DMS153 treated with DMSO at 0.1 percent for 48 hours (cell line): Measurements from ENCODE around the gene NFU1.
"Not testable (repeated sequence)": the region's sequence is repeated elsewhere in the genome, so short reads cannot be mapped to it uniquely, and the experiment has no call there.

Source experiments
- DNase-seq: peaks from one replicate; lab custom pipeline; 2025; ENCODE audit not compliant: unreplicated experiment; lab: John Stamatoyannopoulos, UW

NFU1 gene

GRCh38 chr2:69452687-69453086 lies 15.5 kb upstream of the NFU1 start:
- DNase-seq = no peak

GRCh38 chr2:69450735-69451416 lies 13.6 kb upstream of the NFU1 start:
- no peak for DNase-seq

GRCh38 chr2:69449906-69450305 lies 12.7 kb upstream of the NFU1 start:
- DNase-seq = no peak

- DNase-seq = not testable (repeated sequence)
Measured at GRCh38 chr2:69443673-69444072, 6.4 kb upstream of the NFU1 start.

- DNase-seq = not testable (repeated sequence)
Measured at GRCh38 chr2:69439499-69439898, 2.3 kb upstream of the NFU1 start.

GRCh38 chr2:69438580-69438979 lies 1.3 kb upstream of the NFU1 start:
- DNase-seq = no peak

GRCh38 chr2:69437751-69438154 lies 518 bp upstream of the NFU1 start:
- peak; percentile 61 for DNase-seq

- DNase-seq = no peak
Measured at GRCh38 chr2:69436596-69436937, 668 bp downstream of the NFU1 start.

- DNase-seq = no peak
Measured at GRCh38 chr2:69434753-69435152, 2.5 kb downstream of the NFU1 start.

- DNase-seq = no peak
Measured at GRCh38 chr2:69429491-69430183, 7.6 kb downstream of the NFU1 start.

- no peak for DNase-seq
Measured at GRCh38 chr2:69428981-69429380, 8.3 kb downstream of the NFU1 start.

GRCh38 chr2:69424419-69424818 lies 12.8 kb downstream of the NFU1 start:
- DNase-seq = no peak

- DNase-seq = no peak
Measured at GRCh38 chr2:69422198-69422597, 15.0 kb downstream of the NFU1 start.

GRCh38 chr2:69419111-69419510 lies 18.1 kb downstream of the NFU1 start:
- DNase-seq = not testable (repeated sequence)

- DNase-seq = no peak
Measured at GRCh38 chr2:69416147-69416546, 21.1 kb downstream of the NFU1 start.

GRCh38 chr2:69411120-69411519 lies 26.1 kb downstream of the NFU1 start:
- DNase-seq = no peak

- DNase-seq = no peak
Measured at GRCh38 chr2:69405306-69405705, 31.9 kb downstream of the NFU1 start.

GRCh38 chr2:69400121-69400520 lies 37.1 kb downstream of the NFU1 start:
- no peak for DNase-seq

GRCh38 chr2:69397234-69397633 lies 40.0 kb downstream of the NFU1 start:
- DNase-seq = no peak

GRCh38 chr2:69395866-69396265 lies 41.4 kb downstream of the NFU1 start:
- DNase-seq = no peak

GRCh38 chr2:69393963-69394362 lies 43.3 kb downstream of the NFU1 start:
- DNase-seq = no peak

- DNase-seq = no peak
Measured at GRCh38 chr2:69390471-69390870, 46.8 kb downstream of the NFU1 start.

GRCh38 chr2:69390001-69390400 lies 47.2 kb downstream of the NFU1 start:
- DNase-seq = no peak
